Liver (tissue), 3 donors: Measurements from ENCODE around the gene TNS1.

Experiments used
- CTCF ChIP-seq: fragments of 150-350 bp; IDR thresholded peaks from 2 replicates; pipeline ENCODE4 v1.5.1; 2017; ENCODE audit warnings: improper control_type of control experiment, low read depth, low read length; ENCODE audit not compliant: missing input control
- EGR1 ChIP-seq, 2 donors: IDR thresholded peaks; 2 replicates each; pipeline ENCODE4 v1.6.1; 2016 to 2018; ENCODE audit warnings: antibody characterized with exemption in 2 of 2, low read depth in 2 of 2
- RAD21 ChIP-seq, 2 donors: IDR thresholded peaks; 2 replicates each; pipeline ENCODE4 v1.6.1; 2016; ENCODE audit warnings: antibody characterized with exemption in 2 of 2, mild to moderate bottlenecking in 2 of 2
- donor health status: healthy.
- donor health status: healthy.

- TF ChIP-seq CTCF (peak; percentile 98), RAD21 (IDR thresholded peaks at IDR 0.05) (peak; percentile 99), EGR1 (IDR thresholded peaks at IDR 0.05; ENCODE audit: low read depth in 2 of 2) (no peak)
Observed at GRCh38 chr2:217789003-217789735, 213.6 kb downstream of the TNS1 start.
